Measurements from ENCODE around the gene XYLT2.

GRCh38 chr17:50375858-50376538 is 30.1 kb downstream of the XYLT2 start:
- no peak for TF ChIP-seq POLR2A (IDR thresholded peaks at IDR 0.05; ENCODE audit: low read depth, low read length)
- no peak for TF ChIP-seq CTCF (IDR thresholded peaks at IDR 0.05; ENCODE audit: extremely low read depth in 1 of 2, insufficient read depth in 1 of 2, low read depth in 1 of 2, low read length in 2 of 2)
- TF ChIP-seq EZH2 (IDR thresholded peaks at IDR 0.05; ENCODE audit: borderline replicate concordance, low read depth, low read length, severe bottlenecking), result no peak
- no peak for TF ChIP-seq POLR2AphosphoS5 (IDR thresholded peaks at IDR 0.05; ENCODE audit: insufficient read depth, low read depth, low read length)
- no peak for TF ChIP-seq MAX (IDR thresholded peaks at IDR 0.05; ENCODE audit: insufficient read depth, insufficient read length)
